OCI-LY1 (cell line): Measurements from ENCODE around the gene MED27.

Experiments used
- H2AFZ ChIP-seq: fragments of 200-600 bp; sonication (generic), shearing (Covaris generic); 2 replicates; pipeline ENCODE4 v1.6.0; 2014; ENCODE audit warnings: antibody characterized with exemption, mild to moderate bottlenecking, low read length
- H3F3A ChIP-seq: fragments of 200-600 bp; sonication (generic), shearing (Covaris generic); 2 replicates; pipeline ENCODE4 v1.6.0; 2014; ENCODE audit warnings: mild to moderate bottlenecking, antibody characterized with exemption, low read length, moderate library complexity; ENCODE audit not compliant: insufficient read depth
- H3K27ac ChIP-seq: fragments of 200-600 bp; sonication (generic); 2 replicates; pipeline ENCODE4 v1.5.1; 2014; ENCODE audit warnings: low read length, mixed run types, mild to moderate bottlenecking, low read depth; ENCODE audit not compliant: poor library complexity, severe bottlenecking
- H3K27me3 ChIP-seq: fragments of 200-600 bp; sonication (generic); 2 replicates; pipeline ENCODE4 v1.6.0; 2014; ENCODE audit warnings: antibody characterized with exemption, mild to moderate bottlenecking, low read length, moderate library complexity; ENCODE audit not compliant: insufficient read depth
- H3K36me3 ChIP-seq: fragments of 200-600 bp; sonication (generic); 2 replicates; pipeline ENCODE4 v1.6.1; 2014; ENCODE audit warnings: mild to moderate bottlenecking, antibody characterized with exemption, low read length, moderate library complexity, mixed read lengths; ENCODE audit not compliant: insufficient read depth
- H3K4me1 ChIP-seq: fragments of 200-600 bp; sonication (generic); 2 replicates; pipeline ENCODE4 v1.5.1; 2014; ENCODE audit warnings: mild to moderate bottlenecking, low read length, moderate library complexity; ENCODE audit not compliant: insufficient read depth, severe bottlenecking
- H3K4me2 ChIP-seq: fragments of 200-600 bp; sonication (generic), shearing (Covaris generic); 2 replicates; pipeline ENCODE4 v1.6.1; 2014; ENCODE audit warnings: low read length
- H3K4me3 ChIP-seq: fragments of 200-600 bp; sonication (generic); 2 replicates; pipeline ENCODE4 v1.5.1; 2014; ENCODE audit warnings: low read length, low read depth, mild to moderate bottlenecking, mixed read lengths; ENCODE audit not compliant: poor library complexity, severe bottlenecking
- H3K79me2 ChIP-seq: fragments of 200-600 bp; shearing (Covaris generic); 2 replicates; pipeline ENCODE4 v1.6.1; 2016; ENCODE audit warnings: mixed run types, low read length, mixed read lengths; ENCODE audit not compliant: insufficient read depth
- H3K9ac ChIP-seq: fragments of 200-600 bp; sonication (generic), shearing (Covaris generic); 2 replicates; pipeline ENCODE4 v1.6.1; 2014; ENCODE audit warnings: mild to moderate bottlenecking, low read length, mixed read lengths
- H3K9me2 ChIP-seq: fragments of 200-600 bp; sonication (generic), shearing (Covaris generic); 2 replicates; pipeline ENCODE4 v1.6.1; 2014; ENCODE audit warnings: low read depth, mild to moderate bottlenecking, low read length, mixed read lengths
- H3K9me3 ChIP-seq: fragments of 200-600 bp; shearing (Covaris generic); 2 replicates; pipeline ENCODE4 v1.6.1; 2014; ENCODE audit warnings: low read length, mixed read lengths
- H4K20me1 ChIP-seq: fragments of 200-600 bp; sonication (generic), shearing (Covaris generic); 2 replicates; pipeline ENCODE4 v1.6.0; 2016; ENCODE audit warnings: mild to moderate bottlenecking, low read length; ENCODE audit not compliant: insufficient read depth
- CTCF ChIP-seq: fragments of 200-600 bp; sonication (generic), shearing (Covaris generic); IDR thresholded peaks from 2 replicates; pipeline ENCODE4 v1.5.1; 2017; ENCODE audit warnings: mild to moderate bottlenecking, antibody characterized with exemption, low read length, moderate library complexity, mixed read lengths
- EZH2 ChIP-seq: fragments of 200-600 bp; sonication (generic), shearing (Covaris generic); IDR thresholded peaks from 2 replicates; pipeline ENCODE4 v1.8.0; 2017; ENCODE audit warnings: borderline replicate concordance, mixed run types, mild to moderate bottlenecking, antibody characterized with exemption, low read length, moderate library complexity, mixed read lengths

MED27 gene

GRCh38 chr9:132020272-132020671 is 59.4 kb downstream of the MED27 start:
- no peak overlapping the region for H2AFZ ChIP-seq
- no peaks in the 10 kb centered on the region for H3K79me2 ChIP-seq
- no peak overlapping the region for H3K27ac ChIP-seq
- no peaks in the 10 kb centered on the region for H3K4me1 ChIP-seq
- no peaks in the 10 kb centered on the region for H3K27me3 ChIP-seq
- no peaks in the 10 kb centered on the region for H4K20me1 ChIP-seq
- no peaks in the 10 kb centered on the region for H3F3A ChIP-seq
- H3K9me2 ChIP-seq, result no peaks in the 10 kb centered on the region
- H3K9me3 ChIP-seq, result no peaks in the 10 kb centered on the region
- no peak overlapping the region for H3K4me2 ChIP-seq
- no peaks in the 10 kb centered on the region for H3K36me3 ChIP-seq
- TF ChIP-seq EZH2 (no peak), CTCF (no peak)
- no peak overlapping the region for H3K4me3 ChIP-seq
- H3K9ac ChIP-seq, result no peak overlapping the region

GRCh38 chr9:132019702-132020101 is 60.0 kb downstream of the MED27 start:
- Histone ChIP-seq H3K4me3 (no peak overlapping the region), H3K9me3 (no peaks in the 10 kb centered on the region), H3K9ac (no peak overlapping the region), H3F3A (no peaks in the 10 kb centered on the region), H3K27me3 (no peaks in the 10 kb centered on the region), H3K9me2 (no peaks in the 10 kb centered on the region), H3K27ac (no peak overlapping the region), H4K20me1 (no peaks in the 10 kb centered on the region), H3K79me2 (no peaks in the 10 kb centered on the region), H3K4me1 (no peaks in the 10 kb centered on the region), H3K4me2 (no peak overlapping the region), H3K36me3 (no peaks in the 10 kb centered on the region), H2AFZ (no peak overlapping the region)
- TF ChIP-seq EZH2, result no peak
- no peak for TF ChIP-seq CTCF

- Histone ChIP-seq H3K4me2 (no peak overlapping the region), H3K9ac (no peak overlapping the region), H3K27ac (no peak overlapping the region), H3K27me3 (no peaks in the 10 kb centered on the region), H3K9me2 (no peaks in the 10 kb centered on the region), H3K4me3 (no peak overlapping the region), H3K79me2 (no peaks in the 10 kb centered on the region), H4K20me1 (no peaks in the 10 kb centered on the region), H2AFZ (no peak overlapping the region), H3K9me3 (no peaks in the 10 kb centered on the region), H3K4me1 (no peaks in the 10 kb centered on the region), H3F3A (no peaks in the 10 kb centered on the region), H3K36me3 (no peaks in the 10 kb centered on the region)
- no peak for TF ChIP-seq CTCF
- no peak for TF ChIP-seq EZH2
Observed at GRCh38 chr9:132018957-132019405, 60.7 kb downstream of the MED27 start.
